Activated gamma-delta T cell (primary cell): ENCODE data around the gene PTPRF.

Source experiments
- DNase-seq: peaks from one replicate; lab custom pipeline; 2025; lab: John Stamatoyannopoulos, UW

PTPRF gene

DNA sequence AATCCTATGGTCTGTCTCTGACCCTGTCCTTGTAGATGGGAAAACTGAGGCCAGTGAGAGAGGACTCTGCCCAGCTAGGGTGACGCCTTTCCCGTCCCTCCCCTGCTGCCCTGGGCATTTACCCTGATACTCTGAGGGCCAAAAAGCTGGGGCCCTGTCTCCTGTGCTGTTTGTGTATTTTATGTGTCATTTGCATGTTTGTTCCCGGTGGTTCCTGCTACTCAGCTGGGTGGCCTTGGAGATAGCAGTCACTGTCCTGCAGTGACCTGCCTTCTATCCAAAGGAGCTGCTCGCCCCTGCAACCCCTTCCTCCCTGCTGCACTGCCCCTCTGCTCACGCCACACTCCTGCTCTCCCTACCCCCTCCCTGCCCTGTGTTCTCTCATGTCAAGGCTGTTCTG, 78.1 kb downstream of the PTPRF start:
- no peak for DNase-seq

DNA sequence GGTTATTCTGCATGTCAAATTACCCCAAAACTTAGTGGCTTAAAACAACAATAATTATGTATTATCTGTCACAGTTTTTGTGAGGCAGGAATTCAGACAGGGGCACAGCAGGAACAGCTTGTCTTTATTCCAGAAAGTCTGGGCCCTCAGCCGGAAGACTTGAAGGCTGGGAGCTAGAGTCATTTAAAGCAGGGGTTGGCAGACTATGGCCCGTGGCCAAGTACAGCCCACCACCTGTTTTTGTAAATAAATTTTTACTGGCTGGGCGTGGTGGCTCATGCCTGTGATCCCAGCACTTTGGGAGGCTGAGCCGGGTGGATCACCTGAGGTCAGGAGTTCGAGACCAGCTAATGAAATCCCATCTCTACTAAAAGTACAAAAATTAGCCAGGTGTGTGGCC, 79.7 kb downstream of the PTPRF start:
- no peak for DNase-seq

DNA sequence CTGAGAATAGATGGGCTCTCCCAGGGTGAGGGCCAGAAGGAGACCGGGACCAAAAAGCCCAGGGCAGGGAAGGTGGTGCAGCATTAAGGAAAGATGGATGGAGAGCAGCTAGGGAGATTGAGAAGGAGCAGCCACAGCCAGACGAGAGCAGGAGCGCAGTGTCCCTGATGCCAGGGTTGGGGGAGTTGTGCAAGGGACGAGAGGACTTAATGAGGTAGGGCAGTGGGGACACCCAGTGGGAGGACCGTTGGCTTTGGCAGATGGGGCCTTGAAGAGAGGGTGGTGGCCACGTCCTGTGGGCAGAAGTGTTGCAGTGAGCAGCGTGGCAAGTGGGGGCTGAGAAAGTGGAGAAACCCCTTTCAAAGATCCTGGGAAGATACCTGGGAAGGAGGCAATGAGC, 81.3 kb downstream of the PTPRF start:
- no peak for DNase-seq

DNA sequence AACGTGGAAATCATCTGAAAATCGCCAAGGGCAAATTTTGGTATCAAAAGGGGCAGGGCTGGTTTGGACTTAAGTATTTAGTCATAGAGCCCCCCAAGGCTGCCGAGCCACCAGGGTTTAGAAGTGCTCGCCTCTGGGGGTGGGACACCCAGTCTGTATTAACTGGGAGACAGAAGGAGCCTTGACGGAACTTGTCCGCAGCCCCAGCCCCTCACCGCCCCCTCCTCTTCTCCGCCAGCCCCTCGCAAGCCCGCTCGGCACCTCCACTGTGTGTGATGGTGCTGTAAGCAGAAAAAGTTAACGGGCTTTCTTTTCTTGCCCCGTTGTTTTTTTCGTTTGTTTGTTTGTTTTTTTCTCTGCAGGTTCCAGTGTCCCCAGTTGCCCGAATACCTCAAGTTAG, 81.7 kb downstream of the PTPRF start:
- DNase-seq: no peak

DNA sequence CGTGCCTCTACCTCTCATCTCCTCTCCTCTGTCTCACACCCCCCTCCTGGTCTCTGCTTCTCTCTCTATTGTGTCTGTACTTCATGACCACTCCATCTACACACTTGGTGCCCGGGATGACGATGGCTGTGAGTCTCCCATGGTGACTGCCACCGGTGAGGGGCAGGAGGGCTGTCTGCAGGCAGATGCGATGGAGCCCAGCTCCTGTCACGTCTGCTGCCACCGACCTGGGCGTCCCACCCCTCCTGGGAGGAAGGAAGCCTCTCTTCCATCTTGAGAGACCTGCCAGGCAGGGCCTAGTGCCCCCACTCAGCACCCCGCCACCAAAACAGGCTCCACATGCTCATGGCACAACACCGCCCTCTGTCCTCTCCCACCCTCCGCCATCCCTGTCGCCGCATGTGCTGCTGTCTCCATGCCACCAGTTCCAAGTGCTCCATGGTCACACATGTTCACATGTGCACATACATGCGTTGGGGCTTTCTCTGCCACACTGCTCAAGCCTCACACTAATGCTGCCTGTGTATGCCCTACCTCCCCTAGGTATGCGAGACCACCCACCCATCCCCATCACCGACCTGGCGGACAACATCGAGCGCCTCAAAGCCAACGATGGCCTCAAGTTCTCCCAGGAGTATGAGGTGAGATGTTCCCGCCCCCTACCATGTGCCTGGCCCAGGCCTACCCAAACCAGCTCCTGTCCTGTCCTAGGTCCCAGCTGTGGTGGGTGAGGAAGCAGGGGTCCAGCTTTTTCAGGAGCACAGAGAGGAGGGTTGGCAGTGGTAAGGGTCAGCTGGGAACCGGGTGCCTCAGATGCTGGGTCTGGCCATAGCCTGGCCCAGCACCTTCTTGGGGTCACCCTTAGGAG, 82.6 kb downstream of the PTPRF start:
- DNase-seq: no peak

DNA sequence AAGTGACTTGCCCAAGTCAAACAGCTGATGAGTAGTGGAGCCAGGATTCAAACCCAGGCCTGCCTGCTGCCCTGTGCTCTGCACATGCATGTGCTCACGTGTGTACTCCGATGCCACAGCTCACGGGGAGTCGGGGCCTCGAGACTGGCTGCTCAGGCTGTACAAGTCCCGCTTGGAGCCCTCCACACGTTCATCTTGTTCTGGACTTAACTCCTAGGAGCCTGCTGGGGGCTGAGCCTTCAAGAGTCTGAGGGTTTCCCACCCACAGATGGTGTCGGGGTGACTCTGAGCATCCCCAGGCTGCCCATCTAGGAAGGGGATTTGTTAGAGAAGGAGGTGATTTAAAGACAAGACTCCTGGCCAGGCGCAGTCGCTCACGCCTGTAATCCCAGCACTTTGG, 83.5 kb downstream of the PTPRF start:
- no peak for DNase-seq

DNA sequence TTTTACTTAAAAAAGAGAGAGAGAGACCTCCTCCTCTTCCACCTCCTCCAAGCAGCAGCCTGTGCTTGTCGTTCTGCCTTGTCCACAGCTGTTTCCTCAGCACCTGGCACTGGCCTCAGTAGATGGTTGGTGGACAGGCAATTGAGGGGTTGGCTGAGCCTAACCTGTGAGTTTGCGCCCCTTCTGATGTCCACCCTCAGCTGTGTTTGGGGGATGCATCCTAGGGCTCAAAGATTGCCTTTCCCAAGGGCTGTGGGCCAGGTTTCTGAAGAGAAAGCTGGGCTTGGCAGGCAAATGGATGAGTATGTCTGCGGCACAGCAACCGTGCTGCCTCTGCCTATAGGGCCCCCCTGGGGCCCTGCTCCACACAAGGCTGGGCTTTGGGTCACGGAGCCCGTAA, 84.2 kb downstream of the PTPRF start:
- no peak for DNase-seq

DNA sequence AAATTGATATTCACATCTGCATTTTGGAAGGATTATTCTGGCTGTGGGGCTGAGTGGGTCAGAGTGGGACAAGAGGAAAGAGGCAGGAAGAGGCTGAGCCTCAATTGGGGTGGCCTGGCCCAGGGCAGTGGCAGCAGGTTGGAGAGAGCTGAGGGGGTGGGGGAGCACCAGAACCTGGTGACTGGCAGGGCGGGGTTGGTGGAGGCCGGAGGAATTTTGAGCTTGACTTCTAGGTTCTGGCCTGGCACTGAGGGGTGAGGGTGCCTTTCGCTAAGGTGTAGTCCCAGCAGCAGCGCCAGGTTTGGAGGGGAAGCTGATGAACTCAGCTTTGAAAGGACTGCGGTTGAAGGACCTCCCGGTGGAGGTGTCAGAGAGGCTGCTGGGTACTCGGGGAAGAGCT, 85.7 kb downstream of the PTPRF start:
- DNase-seq: no peak

DNA sequence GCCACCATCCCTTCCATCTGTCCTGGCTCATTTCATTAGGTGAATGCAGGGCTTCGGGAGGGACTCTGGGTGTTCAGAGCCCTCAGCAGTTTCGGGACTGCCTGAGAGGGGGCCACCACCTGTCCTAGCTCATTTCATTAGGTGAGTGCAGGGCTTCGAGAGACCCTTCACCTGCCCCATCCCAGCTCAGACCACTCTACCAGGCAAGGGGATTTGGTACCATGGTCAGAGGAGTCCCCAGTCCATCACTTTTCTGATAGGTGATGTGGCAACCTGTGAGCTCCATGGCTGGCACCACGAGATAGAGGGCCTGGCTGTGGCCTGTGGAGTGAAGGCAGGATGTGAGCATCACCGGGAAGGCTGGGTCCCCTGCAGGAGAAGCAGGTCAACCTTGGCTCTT, 86.3 kb downstream of the PTPRF start:
- no peak for DNase-seq

DNA sequence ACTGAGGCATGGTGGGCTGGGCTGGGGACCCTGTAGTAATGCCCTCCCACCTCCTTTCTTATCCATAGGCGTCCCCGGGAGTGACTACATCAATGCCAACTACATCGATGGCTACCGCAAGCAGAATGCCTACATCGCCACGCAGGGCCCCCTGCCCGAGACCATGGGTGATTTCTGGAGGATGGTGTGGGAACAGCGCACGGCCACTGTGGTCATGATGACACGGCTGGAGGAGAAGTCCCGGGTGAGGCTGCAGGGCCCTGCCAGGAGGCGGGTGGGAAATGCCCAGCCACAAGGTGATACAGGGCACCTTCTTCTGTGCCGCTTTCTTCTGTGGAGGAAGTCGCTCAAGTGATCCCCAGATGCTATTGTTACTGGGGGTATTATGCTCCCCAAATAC, 87.0 kb downstream of the PTPRF start:
- no peak for DNase-seq

DNA sequence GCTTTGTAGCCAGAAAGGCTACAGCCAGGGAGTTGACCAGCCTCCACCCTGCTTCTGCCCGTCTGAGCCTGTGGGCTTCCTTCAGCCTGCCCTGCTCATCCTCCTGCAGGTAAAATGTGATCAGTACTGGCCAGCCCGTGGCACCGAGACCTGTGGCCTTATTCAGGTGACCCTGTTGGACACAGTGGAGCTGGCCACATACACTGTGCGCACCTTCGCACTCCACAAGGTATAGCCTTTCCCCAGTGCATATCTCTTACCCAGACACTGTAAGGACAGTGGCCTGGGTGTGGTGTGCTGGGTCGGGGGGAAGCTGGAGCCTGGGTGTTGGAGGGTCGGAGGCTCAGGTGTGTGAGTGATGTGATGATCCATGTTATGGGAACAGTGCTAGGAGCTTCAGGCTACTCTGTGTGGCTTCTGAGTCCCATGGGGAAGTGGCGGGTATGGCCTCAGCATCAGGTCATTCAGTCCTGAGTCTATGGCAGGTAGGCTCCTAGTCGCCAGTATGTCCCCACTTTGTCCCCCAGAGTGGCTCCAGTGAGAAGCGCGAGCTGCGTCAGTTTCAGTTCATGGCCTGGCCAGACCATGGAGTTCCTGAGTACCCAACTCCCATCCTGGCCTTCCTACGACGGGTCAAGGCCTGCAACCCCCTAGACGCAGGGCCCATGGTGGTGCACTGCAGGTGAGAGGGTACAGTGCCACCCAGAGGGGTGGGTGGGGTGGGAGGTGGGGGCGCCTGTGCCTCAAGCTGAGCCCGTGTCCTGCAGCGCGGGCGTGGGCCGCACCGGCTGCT, 88.0 kb downstream of the PTPRF start:
- DNase-seq: no peak

DNA sequence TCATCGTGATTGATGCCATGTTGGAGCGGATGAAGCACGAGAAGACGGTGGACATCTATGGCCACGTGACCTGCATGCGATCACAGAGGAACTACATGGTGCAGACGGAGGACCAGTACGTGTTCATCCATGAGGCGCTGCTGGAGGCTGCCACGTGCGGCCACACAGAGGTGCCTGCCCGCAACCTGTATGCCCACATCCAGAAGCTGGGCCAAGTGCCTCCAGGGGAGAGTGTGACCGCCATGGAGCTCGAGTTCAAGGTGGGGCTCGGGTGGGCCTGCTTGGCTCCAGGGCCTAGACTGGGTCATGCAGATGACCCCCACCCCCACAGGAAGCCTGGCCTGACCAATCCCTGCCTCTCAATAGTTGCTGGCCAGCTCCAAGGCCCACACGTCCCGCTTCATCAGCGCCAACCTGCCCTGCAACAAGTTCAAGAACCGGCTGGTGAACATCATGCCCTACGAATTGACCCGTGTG, 88.7 kb downstream of the PTPRF start:
- no peak for DNase-seq

DNA sequence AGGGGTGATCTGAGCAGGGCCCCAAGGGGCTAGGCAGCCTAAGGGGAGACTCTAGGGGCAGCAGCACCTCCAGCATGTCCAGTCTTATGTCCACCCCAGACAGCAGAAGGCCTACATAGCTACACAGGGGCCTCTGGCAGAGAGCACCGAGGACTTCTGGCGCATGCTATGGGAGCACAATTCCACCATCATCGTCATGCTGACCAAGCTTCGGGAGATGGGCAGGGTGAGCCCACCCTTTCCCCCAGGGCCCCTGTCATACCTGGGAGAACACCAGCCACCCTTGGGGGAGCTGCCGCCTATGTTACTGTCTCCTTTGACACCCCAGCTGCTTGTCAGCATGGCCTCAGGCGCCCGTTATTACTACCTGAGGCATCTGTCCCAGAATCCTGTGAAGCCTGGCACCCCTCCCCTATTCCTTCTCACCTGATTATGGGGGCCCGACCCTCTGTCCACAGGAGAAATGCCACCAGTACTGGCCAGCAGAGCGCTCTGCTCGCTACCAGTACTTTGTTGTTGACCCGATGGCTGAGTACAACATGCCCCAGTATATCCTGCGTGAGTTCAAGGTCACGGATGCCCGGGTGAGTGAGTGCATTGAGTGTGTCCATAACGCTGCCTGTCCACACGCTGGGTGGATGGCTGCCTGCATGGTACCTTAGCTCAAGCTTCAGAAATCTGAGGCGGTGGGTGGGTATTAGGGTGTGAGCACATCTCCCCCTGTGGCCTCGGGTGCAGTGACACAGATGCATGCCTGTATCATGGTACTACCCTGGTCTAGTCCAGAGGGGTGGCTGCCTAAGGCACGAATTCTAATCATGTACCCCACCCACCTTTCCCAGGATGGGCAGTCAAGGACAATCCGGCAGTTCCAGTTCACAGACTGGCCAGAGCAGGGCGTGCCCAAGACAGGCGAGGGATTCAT, 89.6 kb downstream of the PTPRF start:
- no peak for DNase-seq

DNA sequence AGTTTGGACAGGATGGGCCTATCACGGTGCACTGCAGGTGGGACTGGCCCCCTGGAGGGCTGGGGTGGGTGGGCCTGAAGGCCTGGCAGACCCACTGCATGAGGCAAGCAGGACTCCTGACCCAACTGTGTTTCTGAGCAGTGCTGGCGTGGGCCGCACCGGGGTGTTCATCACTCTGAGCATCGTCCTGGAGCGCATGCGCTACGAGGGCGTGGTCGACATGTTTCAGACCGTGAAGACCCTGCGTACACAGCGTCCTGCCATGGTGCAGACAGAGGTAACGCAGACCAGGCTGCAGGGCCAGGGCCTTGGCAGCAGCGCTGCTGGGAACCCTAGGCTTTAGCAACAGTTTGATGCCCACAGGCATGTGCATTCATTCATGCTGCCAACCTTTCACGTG, 90.3 kb downstream of the PTPRF start:
- no peak for DNase-seq

DNA sequence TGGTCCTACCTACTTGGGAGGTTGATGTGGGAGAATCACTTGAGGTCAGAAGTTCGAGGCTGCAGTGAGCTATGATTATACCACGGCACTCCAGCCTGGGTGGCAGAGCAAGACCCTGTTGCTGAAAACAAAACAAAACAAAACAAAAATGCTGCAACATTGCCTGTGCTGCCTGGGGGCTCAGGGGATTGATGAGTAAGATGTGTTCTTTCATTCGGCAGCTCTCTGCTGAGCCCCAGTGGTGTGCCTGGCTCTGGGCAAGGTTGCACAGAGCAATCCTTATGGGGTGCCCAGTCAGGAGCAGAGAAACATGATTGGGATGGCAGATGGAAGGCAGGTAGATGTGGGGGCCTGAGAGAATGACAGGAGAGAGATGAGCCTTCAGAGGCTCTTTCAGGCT, 90.7 kb downstream of the PTPRF start:
- DNase-seq: no peak

DNA sequence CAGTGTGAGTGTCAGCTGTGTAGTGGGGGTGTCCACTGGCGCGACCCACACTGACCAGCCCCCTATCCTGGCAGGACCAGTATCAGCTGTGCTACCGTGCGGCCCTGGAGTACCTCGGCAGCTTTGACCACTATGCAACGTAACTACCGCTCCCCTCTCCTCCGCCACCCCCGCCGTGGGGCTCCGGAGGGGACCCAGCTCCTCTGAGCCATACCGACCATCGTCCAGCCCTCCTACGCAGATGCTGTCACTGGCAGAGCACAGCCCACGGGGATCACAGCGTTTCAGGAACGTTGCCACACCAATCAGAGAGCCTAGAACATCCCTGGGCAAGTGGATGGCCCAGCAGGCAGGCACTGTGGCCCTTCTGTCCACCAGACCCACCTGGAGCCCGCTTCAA, 91.2 kb downstream of the PTPRF start:
- no peak for DNase-seq

DNA sequence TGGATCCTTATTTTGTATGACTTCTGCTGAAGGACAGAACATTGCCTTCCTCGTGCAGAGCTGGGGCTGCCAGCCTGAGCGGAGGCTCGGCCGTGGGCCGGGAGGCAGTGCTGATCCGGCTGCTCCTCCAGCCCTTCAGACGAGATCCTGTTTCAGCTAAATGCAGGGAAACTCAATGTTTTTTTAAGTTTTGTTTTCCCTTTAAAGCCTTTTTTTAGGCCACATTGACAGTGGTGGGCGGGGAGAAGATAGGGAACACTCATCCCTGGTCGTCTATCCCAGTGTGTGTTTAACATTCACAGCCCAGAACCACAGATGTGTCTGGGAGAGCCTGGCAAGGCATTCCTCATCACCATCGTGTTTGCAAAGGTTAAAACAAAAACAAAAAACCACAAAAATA, 91.8 kb downstream of the PTPRF start:
- DNase-seq: no peak

DNA sequence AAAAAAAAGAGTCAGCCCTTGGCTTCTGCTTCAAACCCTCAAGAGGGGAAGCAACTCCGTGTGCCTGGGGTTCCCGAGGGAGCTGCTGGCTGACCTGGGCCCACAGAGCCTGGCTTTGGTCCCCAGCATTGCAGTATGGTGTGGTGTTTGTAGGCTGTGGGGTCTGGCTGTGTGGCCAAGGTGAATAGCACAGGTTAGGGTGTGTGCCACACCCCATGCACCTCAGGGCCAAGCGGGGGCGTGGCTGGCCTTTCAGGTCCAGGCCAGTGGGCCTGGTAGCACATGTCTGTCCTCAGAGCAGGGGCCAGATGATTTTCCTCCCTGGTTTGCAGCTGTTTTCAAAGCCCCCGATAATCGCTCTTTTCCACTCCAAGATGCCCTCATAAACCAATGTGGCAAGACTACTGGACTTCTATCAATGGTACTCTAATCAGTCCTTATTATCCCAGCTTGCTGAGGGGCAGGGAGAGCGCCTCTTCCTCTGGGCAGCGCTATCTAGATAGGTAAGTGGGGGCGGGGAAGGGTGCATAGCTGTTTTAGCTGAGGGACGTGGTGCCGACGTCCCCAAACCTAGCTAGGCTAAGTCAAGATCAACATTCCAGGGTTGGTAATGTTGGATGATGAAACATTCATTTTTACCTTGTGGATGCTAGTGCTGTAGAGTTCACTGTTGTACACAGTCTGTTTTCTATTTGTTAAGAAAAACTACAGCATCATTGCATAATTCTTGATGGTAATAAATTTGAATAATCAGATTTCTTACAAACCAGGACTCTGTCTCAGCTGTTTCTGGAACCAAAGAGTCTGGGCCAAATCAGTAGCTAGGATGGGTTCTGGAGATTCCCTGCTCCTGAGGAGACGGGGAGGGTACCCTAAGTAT, 92.5 kb downstream of the PTPRF start:
- no peak for DNase-seq

DNA sequence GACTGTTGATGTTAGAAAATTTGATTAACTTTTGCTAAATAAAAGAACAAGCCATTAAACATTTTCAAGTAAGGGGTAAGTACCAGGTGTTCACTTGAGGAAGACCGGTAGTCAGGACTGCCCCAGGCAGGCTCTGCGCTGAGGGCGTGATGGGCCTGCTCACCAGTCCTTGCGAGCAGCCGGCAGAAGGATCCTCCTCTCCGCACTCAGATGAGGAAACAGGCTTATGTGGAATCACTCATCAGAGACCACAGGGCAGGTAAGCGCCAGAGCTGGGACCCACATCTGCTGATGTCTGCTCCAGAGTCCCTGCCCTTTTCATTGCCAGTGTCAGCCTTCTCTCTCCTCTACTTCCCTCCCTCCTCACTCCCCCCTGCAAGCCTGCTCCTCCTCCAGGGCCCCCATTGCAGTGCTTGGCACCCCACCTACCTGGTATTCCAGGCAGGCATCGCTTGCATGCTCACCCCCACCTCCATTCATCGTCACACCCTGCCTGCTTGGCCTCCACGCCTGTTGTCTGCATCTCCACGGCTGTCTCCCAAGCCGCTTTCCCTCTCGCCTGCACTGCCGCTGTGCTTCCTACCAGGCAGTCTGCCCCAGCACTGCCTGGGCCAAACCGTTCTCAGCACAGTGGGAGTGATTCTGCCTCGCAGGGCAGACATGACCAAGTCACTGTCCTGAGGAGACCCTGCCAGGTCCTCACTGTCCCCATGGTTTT, 94.5 kb downstream of the PTPRF start:
- no peak for DNase-seq

DNA sequence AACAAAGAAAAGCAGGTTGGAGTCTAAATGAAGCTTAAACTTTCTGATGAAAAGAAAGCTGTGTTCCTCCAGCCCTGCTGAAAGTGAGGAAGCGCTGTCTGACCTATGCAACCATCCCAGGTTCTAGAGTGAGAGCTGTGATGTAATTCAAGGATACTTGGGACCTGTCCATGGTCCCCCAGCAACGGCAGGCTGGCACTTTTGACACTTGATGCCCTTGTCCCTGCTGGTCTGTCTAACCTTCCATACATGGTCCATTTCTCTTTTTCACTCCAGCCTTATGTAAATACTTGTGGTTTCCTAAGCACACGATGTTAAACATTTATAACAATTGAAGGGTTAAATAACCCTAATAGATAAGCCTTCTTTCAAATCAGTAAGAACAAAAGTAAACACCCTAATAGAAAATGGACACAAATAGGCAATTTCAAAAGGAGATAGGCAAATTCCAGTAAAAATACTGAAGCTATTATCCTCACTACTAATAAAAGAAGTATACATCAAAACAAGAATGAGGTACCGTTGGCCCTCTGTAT, 101.5 kb downstream of the PTPRF start:
- no peak for DNase-seq
